ENCODE measurements around the gene ARHGEF4.

GRCh38 chr2:131045286-131046027 is 208.7 kb downstream of the ARHGEF4 start:
- TF ChIP-seq POLR2A (IDR thresholded peaks at IDR 0.05): no peak
- TF ChIP-seq POLR2AphosphoS5 (IDR thresholded peaks at IDR 0.05): no peak

Measured in sigmoid colon (tissue), 4 donors.